ENCODE results near the gene FBXO39.
"Not testable (repeated sequence)": the region's sequence is repeated elsewhere in the genome, so short reads cannot be mapped to it uniquely, and the experiment has no call there.

Gene FBXO39

GRCh38 chr17:6793748-6794493, 17.9 kb downstream of the FBXO39 start:
- no peak for DNase-seq

DNA sequence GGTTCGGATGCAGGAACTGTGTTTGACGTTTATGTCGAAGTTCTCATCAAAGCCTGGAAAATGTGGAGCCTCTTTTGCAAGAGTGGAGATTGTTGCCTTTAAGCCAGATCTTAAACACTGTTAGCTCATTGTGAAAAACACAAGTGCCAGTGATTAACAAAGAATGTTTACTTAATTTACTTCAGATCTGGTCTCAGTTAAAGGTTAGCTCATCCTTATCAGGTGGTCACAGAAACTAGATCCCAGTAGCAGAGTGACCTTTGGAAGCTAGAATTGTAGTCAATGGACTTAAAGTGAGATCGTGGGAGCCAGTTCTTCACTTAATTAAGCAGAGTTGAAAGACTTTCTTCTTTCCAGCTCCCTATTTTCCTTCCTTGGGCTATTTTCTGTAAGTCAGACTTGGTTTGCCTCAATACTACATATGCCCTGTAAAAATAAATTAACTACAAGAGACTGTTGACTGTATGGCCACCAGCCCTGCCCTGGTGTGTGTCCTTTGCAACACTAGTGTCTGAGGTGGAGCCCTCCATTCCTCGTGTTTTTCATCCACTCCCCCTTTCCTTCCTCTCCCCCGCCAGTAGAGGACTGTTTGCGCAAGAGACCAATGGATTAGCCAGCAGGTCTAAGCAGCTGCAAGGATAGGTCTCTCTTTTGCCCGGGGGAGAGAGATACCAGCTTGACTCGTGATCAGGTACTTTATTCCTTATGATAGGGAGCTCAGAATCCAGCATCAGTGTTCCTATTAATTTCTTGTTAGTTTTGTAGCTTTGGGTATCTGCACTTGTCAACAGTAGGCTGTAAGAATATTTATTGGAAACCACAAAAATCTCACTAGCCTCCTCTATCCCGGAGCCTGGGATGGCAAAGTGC, 20.2 kb downstream of the FBXO39 start:
- DNase-seq, result no peak

- no peak for DNase-seq
Measured at GRCh38 chr17:6796887-6797490, 21.0 kb downstream of the FBXO39 start.

- DNase-seq, result no peak
Measured at GRCh38 chr17:6797718-6798351, 21.8 kb downstream of the FBXO39 start.

- no peak for DNase-seq
Measured at GRCh38 chr17:6799738-6800137, 23.7 kb downstream of the FBXO39 start.

DNA sequence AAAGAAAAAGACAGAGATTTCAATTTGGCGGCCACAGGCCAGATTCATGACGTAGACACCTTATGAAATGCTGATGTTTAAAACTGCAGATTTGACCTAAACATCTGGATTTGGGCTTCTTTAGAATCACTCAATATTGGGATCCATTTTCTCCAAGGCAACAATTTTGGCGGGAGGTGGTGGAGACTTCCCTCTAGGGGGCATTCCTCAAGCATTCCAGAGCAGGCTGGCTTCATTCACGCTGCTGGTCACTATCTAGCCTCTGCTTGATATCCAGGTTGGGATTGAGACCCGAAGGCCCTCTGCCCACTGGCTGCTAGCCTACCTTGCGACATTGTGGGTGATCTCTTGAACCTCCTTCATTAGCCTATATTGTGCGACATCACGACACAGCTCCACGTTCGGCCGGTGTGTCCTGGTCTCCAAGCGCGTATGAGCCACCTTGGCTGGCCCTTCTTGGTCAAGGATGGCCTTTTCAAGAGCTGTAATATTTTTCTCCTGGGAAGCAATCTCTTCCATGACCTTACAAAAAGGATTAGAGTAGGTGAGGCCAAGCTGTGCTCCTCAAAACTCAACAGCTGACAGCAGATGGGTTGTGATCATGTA, 24.5 kb downstream of the FBXO39 start:
- no peak for DNase-seq

DNA sequence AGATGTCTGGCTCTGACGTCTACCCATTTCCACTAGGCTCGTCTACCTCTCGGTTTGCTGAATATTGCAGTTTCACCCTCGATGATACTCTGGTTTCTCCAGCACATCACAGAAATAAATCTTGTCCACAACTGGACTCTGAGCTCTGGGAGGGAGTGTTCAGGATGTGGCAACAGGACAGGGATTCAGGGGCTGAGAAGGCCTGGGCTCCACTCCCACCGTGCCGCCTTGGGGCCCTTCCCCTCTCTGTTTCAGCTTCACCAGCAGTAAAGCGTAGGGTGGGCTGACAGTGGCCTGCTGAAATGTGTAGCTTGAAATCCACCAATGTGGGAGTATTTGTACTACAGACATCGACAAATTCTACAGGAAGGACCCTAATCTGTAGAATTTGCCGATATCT, 35.5 kb downstream of the FBXO39 start:
- no peak for DNase-seq

- no peak for DNase-seq
Measured at GRCh38 chr17:6812295-6812694, 36.3 kb downstream of the FBXO39 start.

- no peak for DNase-seq
Measured at GRCh38 chr17:6815775-6816174, 39.8 kb downstream of the FBXO39 start.

DNA sequence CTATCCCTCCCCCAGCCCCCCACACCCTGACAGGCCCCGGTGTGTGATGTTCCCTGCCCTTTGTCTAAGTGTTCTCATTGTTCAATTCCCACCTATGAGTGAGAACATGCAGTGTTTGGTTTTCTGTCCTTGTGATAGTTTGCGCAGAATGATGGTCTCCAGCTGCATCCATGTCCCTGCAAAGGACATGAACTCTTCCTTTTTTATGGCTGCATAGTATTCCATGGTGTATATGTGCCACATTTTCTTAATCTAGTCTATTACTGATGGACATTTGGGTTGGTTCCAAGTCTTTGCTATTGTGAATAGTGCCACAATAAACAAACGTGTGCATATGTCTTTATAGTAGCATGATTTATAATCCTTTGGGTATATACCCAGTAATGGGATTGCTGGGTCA, 40.4 kb downstream of the FBXO39 start:
- not testable (repeated sequence) for DNase-seq

- DNase-seq, result no peak
Measured at GRCh38 chr17:6818938-6819337, 42.9 kb downstream of the FBXO39 start.

GRCh38 chr17:6823011-6823442, 47.0 kb downstream of the FBXO39 start:
- no peak for DNase-seq

- no peak for DNase-seq
Measured at GRCh38 chr17:6830383-6830986, 54.5 kb downstream of the FBXO39 start.

- DNase-seq, result no peak
Measured at GRCh38 chr17:6831661-6832263, 55.7 kb downstream of the FBXO39 start, which contains the start of gene TEKT1. Gene TEKT1, minus strand, starts transcription at chr17:6831729. Its CDS starts 1,353 bp downstream, at chr17:6830376.
